ENCODE measurements around the gene GOLGA8O.
"Not testable (repeated sequence)": the region's sequence is repeated elsewhere in the genome, so short reads cannot be mapped to it uniquely, and the experiment has no call there.

GOLGA8O gene

GRCh38 chr15:32455534-32455933 lies at the start of gene GOLGA8O:
TSS of gene GOLGA8O (minus strand) at chr15:32455634. CDS start at chr15:32455536, 98 bp downstream.
- not testable (repeated sequence) for DNase-seq (ENCODE audit: low read depth)

- not testable (repeated sequence) for DNase-seq (ENCODE audit: low read depth)
These were observed 48.8 kb upstream of the GOLGA8O start for GRCh38 chr15:32504152-32504811.

- DNase-seq (ENCODE audit: low read depth) = peak; percentile 1
These were observed 47.5 kb upstream of the GOLGA8O start for GRCh38 chr15:32502946-32503345.

- DNase-seq (ENCODE audit: low read depth) = not testable (repeated sequence)
These were observed 37.3 kb upstream of the GOLGA8O start for GRCh38 chr15:32492768-32493167.

- not testable (repeated sequence) for DNase-seq (ENCODE audit: low read depth)
These were observed 31.0 kb upstream of the GOLGA8O start for GRCh38 chr15:32486474-32486873.

GRCh38 chr15:32483377-32483776 lies 27.9 kb upstream of the GOLGA8O start:
- not testable (repeated sequence) for DNase-seq (ENCODE audit: low read depth)

- not testable (repeated sequence) for DNase-seq (ENCODE audit: low read depth)
These were observed 26.2 kb upstream of the GOLGA8O start for GRCh38 chr15:32481683-32482082.

GRCh38 chr15:32468076-32468475 lies 12.6 kb upstream of the GOLGA8O start:
- not testable (repeated sequence) for DNase-seq (ENCODE audit: low read depth)

- DNase-seq (ENCODE audit: low read depth) = not testable (repeated sequence)
These were observed 14.9 kb downstream of the GOLGA8O start for GRCh38 chr15:32440445-32440977.

GRCh38 chr15:32434102-32434963 lies 21.1 kb downstream of the GOLGA8O start:
- not testable (repeated sequence) for DNase-seq (ENCODE audit: low read depth)

GRCh38 chr15:32427635-32428034 lies 27.8 kb downstream of the GOLGA8O start:
- DNase-seq (ENCODE audit: low read depth) = not testable (repeated sequence)

GRCh38 chr15:32426511-32426910 lies 28.9 kb downstream of the GOLGA8O start:
- DNase-seq (ENCODE audit: low read depth) = not testable (repeated sequence)

- not testable (repeated sequence) for DNase-seq (ENCODE audit: low read depth)
These were observed 47.5 kb downstream of the GOLGA8O start for GRCh38 chr15:32407903-32408302.

GRCh38 chr15:32403192-32403591 lies 52.2 kb downstream of the GOLGA8O start, which contains the start of gene GOLGA8K:
TSS of gene GOLGA8K (minus strand) at chr15:32403292. CDS start at chr15:32403194, 98 bp downstream.
- not testable (repeated sequence) for DNase-seq (ENCODE audit: low read depth)

GRCh38 chr15:32396522-32396921 lies 58.9 kb downstream of the GOLGA8O start:
- DNase-seq (ENCODE audit: low read depth) = not testable (repeated sequence)

Data from stromal cell of bone marrow (primary cell).